Omental fat pad (tissue), 4 donors: Measurements from ENCODE around the gene OR10T2. TPM values are rescaled to one million over a fixed set of nuclear protein-coding genes. Genes with fewer than 3 reads are reported as not detected.

Experiments used
- ATAC-seq: fragments of 150-250 bp; one replicate; pipeline ENCODE4 v1.9.1; 2016; ENCODE audit warnings: mild to moderate bottlenecking, moderate library complexity; ENCODE audit not compliant: low FRiP score
- DNase-seq: peaks from one replicate; pipeline ENCODE4 v3.0.0-alpha.2; 2019; ENCODE audit warnings: low spot score
- total RNA-seq, 4 donors: library from RNA; depleted of rRNA; stranded (reverse); fragments of >200 nt; gene quantifications; one replicate each; pipeline ENCODE4 v1.1.0, GENCODE V29; 2016
- TF ChIP-seq, protein P1 (sequence below), 3 donors: fragments of 450-650 bp; IDR thresholded peaks; one replicate each; pipeline ENCODE4 v1.5.1; 2016 to 2017; ENCODE audit warnings: antibody characterized with exemption in 3 of 3, mild to moderate bottlenecking in 3 of 3, moderate library complexity in 2 of 3

OR10T2 gene
- total RNA-seq, 4 donors from 2014 or later = not detected

DNA sequence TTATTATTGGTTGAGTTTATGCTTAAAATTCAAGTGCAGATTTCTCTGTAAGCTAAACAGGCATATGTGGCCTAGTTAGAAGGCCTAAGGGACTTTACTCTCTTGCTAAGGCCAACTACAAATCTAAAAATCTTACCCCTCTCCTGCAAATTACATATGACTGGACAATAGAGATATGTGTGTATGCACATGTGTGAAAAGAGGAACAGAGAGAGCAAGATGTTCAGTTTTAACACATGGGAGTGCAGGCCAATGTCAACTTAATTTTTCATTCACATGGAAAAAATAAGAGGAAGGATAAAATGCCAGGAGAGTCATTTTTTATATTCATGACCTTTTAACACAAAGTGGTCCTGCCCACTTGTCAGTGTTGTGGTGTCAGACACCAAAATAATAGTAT, 18.3 kb upstream of the OR10T2 start:
- no peak for DNase-seq
- no peak for ATAC-seq
- TF ChIP-seq, protein P1, sequence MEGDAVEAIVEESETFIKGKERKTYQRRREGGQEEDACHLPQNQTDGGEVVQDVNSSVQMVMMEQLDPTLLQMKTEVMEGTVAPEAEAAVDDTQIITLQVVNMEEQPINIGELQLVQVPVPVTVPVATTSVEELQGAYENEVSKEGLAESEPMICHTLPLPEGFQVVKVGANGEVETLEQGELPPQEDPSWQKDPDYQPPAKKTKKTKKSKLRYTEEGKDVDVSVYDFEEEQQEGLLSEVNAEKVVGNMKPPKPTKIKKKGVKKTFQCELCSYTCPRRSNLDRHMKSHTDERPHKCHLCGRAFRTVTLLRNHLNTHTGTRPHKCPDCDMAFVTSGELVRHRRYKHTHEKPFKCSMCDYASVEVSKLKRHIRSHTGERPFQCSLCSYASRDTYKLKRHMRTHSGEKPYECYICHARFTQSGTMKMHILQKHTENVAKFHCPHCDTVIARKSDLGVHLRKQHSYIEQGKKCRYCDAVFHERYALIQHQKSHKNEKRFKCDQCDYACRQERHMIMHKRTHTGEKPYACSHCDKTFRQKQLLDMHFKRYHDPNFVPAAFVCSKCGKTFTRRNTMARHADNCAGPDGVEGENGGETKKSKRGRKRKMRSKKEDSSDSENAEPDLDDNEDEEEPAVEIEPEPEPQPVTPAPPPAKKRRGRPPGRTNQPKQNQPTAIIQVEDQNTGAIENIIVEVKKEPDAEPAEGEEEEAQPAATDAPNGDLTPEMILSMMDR (IDR thresholded peaks at IDR 0.05) = no peak

DNA sequence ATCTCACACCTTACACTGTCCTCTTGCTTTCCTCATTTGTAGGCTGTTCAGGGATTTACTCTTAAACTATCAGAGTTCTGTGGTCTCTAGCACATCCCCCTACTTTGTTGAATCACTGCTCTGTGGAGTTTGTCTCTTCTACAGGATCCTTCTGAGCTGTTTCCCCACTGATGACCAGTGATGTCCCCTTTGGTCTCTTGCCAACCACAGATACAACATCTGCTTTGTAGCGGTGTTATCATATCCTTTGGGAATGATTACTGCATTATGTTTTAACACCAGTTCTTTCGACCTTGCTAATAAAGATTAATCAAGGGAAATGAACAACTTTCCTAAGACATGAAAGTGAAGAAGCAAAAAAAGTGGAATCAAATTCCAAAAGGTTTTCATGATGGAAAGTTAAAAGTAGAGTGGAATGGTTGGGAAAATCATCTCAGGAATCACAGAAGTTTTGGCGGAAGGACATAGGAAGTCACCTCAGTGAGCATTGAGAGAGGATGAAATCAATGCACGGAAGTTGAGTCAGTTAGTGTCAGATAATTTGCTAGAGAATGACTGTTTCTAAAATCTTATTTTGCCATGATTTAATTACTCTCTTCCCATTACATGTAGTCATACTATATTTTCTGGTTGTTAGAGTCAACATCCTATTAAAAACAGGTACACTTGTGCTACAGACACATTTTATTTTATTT, 15.5 kb upstream of the OR10T2 start:
- TF ChIP-seq, protein P1 (IDR thresholded peaks at IDR 0.05) = no peak
- DNase-seq (no peak), ATAC-seq (no peak)

DNA sequence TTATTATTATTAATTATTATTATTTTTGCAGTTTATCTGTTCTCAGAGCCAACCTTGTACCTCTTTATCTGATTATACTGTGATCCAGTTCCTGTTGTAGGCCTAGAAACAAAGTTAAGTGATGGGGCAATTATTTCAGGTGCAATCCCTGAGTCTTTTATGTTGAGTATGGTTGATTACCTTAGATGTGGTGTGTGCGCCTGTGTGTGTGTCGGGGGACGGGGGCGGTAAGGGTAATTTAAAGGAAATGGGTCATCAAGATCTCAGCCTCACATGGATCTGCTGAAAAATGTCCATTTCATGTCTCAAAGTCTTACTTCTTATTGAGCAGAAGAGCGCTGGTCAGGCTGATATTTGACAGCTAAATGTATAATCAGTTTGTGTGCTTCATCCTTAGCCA, 7.8 kb upstream of the OR10T2 start:
- ATAC-seq (no peak), DNase-seq (no peak)
- TF ChIP-seq, protein P1 (IDR thresholded peaks at IDR 0.05) = no peak

DNA sequence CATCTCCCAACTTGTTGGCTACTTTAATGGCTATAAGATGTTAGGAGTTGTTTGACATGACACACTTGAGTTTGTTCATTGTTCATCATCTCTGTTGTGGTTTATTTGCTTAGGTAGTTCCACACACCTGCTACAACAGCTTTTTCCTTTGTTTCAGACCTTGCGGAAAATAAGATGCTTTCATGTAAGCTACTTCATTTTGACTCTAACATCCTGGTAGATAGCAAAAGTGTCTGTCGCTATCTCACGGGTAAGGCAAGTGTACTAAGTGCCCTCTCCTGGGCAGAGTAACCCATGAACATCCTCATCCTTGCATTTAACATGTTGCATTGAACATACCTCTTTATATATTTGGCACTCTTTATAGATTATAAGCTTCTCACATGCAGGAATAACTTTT, 1.6 kb upstream of the OR10T2 start:
- TF ChIP-seq, protein P1 (IDR thresholded peaks at IDR 0.05) = no peak
- DNase-seq (no peak), ATAC-seq (no peak)

DNA sequence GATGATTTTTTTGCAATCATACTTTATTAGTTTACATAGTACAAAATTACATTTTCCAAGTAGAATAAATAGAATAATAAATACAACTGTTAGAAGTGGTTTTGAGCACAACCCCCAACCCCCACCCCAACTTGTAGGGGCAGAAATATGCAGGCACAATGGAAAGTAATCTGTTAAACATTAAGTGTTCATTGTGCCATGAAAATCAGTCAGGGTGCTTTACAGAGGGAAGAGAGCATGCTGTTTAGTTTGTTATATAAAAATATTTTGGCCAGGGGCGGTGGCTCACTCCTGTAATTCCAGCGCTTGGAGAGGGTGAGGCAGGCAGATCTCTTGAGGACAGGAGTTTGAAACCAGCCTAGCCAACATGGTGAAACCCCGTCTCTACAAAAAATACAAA, 2.6 kb downstream of the OR10T2 start:
- ATAC-seq (no peak), DNase-seq (no peak)
- TF ChIP-seq, protein P1 (IDR thresholded peaks at IDR 0.05) = no peak

DNA sequence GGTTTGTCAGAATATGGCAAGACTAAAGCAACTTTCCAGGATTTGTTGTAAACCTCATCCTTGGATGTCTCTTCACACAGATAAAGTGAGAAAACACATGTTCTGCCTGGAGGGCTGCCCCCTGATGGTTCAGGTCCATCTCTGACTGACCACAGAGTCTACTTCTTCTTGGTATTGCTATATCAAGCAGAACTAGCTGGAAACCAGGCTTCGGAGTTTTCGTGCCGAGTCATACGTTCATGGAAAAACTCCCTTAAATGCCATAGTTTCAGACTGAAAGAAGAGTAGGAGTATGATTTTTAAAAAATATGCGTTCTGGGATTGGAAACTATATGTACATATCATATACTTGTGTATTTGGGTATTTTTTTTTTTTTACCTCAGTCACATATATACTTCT, 5.8 kb downstream of the OR10T2 start:
- TF ChIP-seq, protein P1 (IDR thresholded peaks at IDR 0.05) = no peak
- ATAC-seq = no peak
- DNase-seq = no peak

DNA sequence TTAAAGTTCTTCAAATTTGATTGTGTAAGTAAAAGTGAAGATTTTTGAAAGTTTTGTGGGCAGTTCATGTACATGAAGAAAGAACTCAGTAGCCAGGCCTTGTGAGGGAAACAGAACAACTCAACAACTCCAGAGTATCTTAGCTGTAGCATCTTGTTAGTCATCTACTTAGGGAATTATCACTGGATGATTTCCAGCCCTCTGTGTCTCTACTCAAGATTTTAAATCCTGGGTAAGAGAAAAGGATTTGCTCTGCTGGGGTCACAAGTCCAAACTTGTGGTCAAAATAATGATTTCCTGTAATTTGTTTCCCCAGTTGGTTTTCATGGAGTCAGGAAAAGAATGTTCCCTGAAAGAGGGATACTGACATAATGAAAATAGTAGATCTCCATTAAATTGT, 8.2 kb downstream of the OR10T2 start:
- TF ChIP-seq, protein P1 (IDR thresholded peaks at IDR 0.05) = no peak
- ATAC-seq = no peak

More for the DNA sequence above, 8.2 kb downstream of the OR10T2 start:
- no peak for DNase-seq
